ENCODE data around the gene C4orf50.

GRCh38 chr4:6062133-6062532 is 43.9 kb upstream of the C4orf50 start:
- TF ChIP-seq CTCF (IDR thresholded peaks at IDR 0.05; ENCODE audit: borderline replicate concordance, extremely low read depth, low read length, poor library complexity, severe bottlenecking): no peak
- no peak for TF ChIP-seq EZH2 (IDR thresholded peaks at IDR 0.05; ENCODE audit: borderline replicate concordance, low read depth, low read length, severe bottlenecking)

All from DND-41 (cell line).